ENCODE measurements around the gene GYG2.
"Not testable (repeated sequence)": the region's sequence is repeated elsewhere in the genome, so short reads cannot be mapped to it uniquely, and the experiment has no call there.

- not testable (repeated sequence) for TF ChIP-seq POLR2A (IDR thresholded peaks at IDR 0.05; ENCODE audit: extremely low read depth, insufficient read length); CTCF (IDR thresholded peaks at IDR 0.05; ENCODE audit: low read depth, low read length)
Observed at GRCh38 chrX:2804858-2805257, 23.9 kb upstream of the GYG2 start.
